DMS114 treated with DMSO at 0.1 percent for 48 hours (cell line): ENCODE data around the gene PIK3R1.

Experiments
- DNase-seq: peaks from one replicate; lab custom pipeline; 2025; ENCODE audit not compliant: unreplicated experiment; lab: John Stamatoyannopoulos, UW

The PIK3R1 gene

DNA sequence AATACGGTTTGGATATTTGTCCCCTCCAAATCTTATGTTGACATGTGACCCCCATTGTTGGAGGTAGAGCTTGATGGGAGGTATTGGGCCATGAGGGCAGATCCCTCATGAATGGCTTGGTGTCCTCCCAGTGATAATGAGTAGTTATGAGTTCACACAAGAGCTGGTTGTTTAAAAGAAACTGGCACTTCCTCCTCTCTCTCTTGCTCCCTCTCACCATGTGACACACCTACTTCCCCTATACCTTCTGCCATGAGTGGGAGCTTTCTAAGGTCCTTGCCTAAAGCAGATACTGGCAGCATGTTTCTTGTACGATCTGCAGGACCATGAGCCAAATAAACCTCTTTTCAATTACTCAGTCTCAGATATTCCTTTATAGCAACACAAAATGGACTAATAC is 132.0 kb downstream of the PIK3R1 start:
- DNase-seq, result no peak

GRCh38 chr5:68348447-68349222 is 133.1 kb downstream of the PIK3R1 start:
- no peak for DNase-seq

DNA sequence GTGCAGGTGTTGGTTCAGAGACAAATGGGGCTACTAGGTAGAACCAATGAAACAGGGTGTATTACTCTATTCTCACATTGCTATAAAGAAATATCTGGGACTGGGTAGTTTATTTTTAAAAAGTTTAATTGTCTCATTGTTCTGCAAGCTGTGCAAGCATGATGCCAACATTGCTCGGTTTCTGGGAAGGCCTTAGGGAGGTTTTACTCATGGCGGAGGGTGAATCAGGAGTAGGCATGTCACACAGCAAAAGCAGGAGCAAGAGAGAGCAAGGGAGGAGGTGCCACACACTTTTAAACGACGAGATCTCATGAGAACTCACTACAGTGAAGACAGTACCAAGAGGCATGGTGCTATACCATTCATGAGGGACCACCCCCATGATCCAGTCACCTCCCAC is 134.6 kb downstream of the PIK3R1 start:
- no peak for DNase-seq
